WTC11 (cell line): ENCODE results near the gene RBM47. TPM values are rescaled to one million over a fixed set of nuclear protein-coding genes. Genes with fewer than 3 reads are reported as not detected.

Experiments used
- ATAC-seq: fragments of 200-7000 bp; cut with Tn5 transposase; 2 replicates; pipeline ENCODE4 v1.10.0; 2021; ENCODE audit warnings: mild to moderate bottlenecking, moderate library complexity
- CTCF ChIA-PET: fragments of 300-600 bp; sonication (Branson Sonifier 250); formaldehyde crosslinking; loops from one replicate; lab custom pipeline; 2021; ENCODE audit warnings: antibody characterized with exemption; lab: Charles Lee
- POLR2A ChIA-PET: fragments of 350-600 bp; sonication (Branson Sonifier 250); formaldehyde crosslinking; loops from one replicate; lab custom pipeline; 2021; ENCODE audit warnings: antibody characterized with exemption; lab: Charles Lee
- DNase-seq: peaks from one replicate; pipeline ENCODE4 v3.0.0; 2021; ENCODE audit warnings: low spot score
- H3K27ac Mint-ChIP-seq: 2 replicates; pipeline ENCODE4 v1.8.0; 2021; ENCODE audit warnings: mixed read lengths
- H3K27me3 Mint-ChIP-seq: 2 replicates; pipeline ENCODE4 v1.8.0; 2021; ENCODE audit warnings: low read depth, mild to moderate bottlenecking, moderate library complexity, mixed read lengths
- H3K36me3 Mint-ChIP-seq: 2 replicates; pipeline ENCODE4 v1.8.0; 2021; ENCODE audit warnings: mixed read lengths
- H3K4me1 Mint-ChIP-seq: 2 replicates; pipeline ENCODE4 v1.8.0; 2022; ENCODE audit warnings: mixed read lengths
- H3K4me3 Mint-ChIP-seq: 2 replicates; pipeline ENCODE4 v1.8.0; 2021; ENCODE audit warnings: mild to moderate bottlenecking, moderate library complexity, mixed read lengths
- H3K9me3 Mint-ChIP-seq: 2 replicates; pipeline ENCODE4 v1.8.0; 2021; ENCODE audit warnings: mixed read lengths
- EMX1 ChIP-seq: fragments of 250-450 bp; sonication (Bioruptor Pico); IDR thresholded peaks from 2 replicates; pipeline ENCODE4 v1.8.0; 2021; ENCODE audit warnings: mild to moderate bottlenecking
- FOXP1 ChIP-seq: sonication (generic); formaldehyde crosslinking; IDR thresholded peaks from 2 replicates; pipeline ENCODE4 v1.8.0; 2022; ENCODE audit warnings: missing genetic modification reagents, mild to moderate bottlenecking, moderate library complexity, borderline replicate concordance
- NFATC4 ChIP-seq: fragments of 250-450 bp; sonication (Bioruptor Pico); IDR thresholded peaks from 2 replicates; pipeline ENCODE4 v1.9.0; 2021; ENCODE audit warnings: mild to moderate bottlenecking
- NFYB ChIP-seq: sonication (generic); formaldehyde crosslinking; conservative IDR thresholded peaks from 2 replicates; pipeline ENCODE4 v1.8.0; 2022; ENCODE audit warnings: low read depth, missing genetic modification reagents
- ZBTB21 ChIP-seq: sonication (generic); formaldehyde crosslinking; IDR thresholded peaks from 2 replicates; pipeline ENCODE4 v1.8.1; 2023; ENCODE audit warnings: mild to moderate bottlenecking, missing genetic modification reagents, borderline replicate concordance
- ZSCAN18 ChIP-seq: fragments of 250-450 bp; sonication (Bioruptor Pico); IDR thresholded peaks from 2 replicates; pipeline ENCODE4 v2.1.2; 2022; ENCODE audit warnings: mild to moderate bottlenecking, moderate library complexity
- total RNA-seq: library from RNA; stranded (reverse); gene quantifications from 3 replicates; pipeline ENCODE4 v1.2.3, GENCODE V29; 2021
- TF ChIP-seq, protein P1 (sequence below): sonication (generic); formaldehyde crosslinking; IDR thresholded peaks from 2 replicates; pipeline ENCODE4 v1.8.0; 2022; ENCODE audit warnings: mild to moderate bottlenecking, missing genetic modification reagents
- TF ChIP-seq, protein P2 (sequence below): sonication (generic); formaldehyde crosslinking; conservative IDR thresholded peaks from 2 replicates; pipeline ENCODE4 v1.8.1; 2023; ENCODE audit warnings: mild to moderate bottlenecking, low read depth, missing genetic modification reagents, moderate library complexity
- TF ChIP-seq, protein P3 (sequence below): sonication (generic); formaldehyde crosslinking; IDR thresholded peaks from 2 replicates; pipeline ENCODE4 v1.8.1; 2022; ENCODE audit warnings: missing genetic modification reagents, borderline replicate concordance
- TF ChIP-seq, protein P4 (sequence below): fragments of 250-450 bp; sonication (Bioruptor Pico); conservative IDR thresholded peaks from 2 replicates; pipeline ENCODE4 v1.9.0; 2021; ENCODE audit warnings: mild to moderate bottlenecking

The RBM47 gene
- total RNA-seq, 1 experiment from 2014 or later: 97.9 TPM

DNA sequence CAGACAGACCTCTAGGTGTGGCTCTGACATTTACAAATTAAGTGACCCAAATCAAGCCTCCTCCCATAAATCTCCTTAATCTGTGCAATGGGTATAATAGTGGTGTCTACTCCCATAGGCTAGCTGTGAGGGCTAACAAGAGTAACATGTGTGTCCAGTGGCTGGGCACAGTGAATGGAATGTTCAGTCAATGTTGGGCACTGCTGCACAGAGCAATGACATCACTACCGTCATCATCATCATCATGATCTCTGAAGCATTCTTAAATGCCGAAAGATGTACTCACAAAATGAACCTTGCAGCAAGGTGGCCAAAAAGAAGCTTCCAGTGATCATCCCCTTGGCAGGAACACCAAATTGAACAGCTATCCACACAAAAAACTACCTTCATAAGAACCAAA is 251.0 kb downstream of the RBM47 start:
- POLR2A ChIA-PET: no interaction called here
- TF ChIP-seq, protein P1, sequence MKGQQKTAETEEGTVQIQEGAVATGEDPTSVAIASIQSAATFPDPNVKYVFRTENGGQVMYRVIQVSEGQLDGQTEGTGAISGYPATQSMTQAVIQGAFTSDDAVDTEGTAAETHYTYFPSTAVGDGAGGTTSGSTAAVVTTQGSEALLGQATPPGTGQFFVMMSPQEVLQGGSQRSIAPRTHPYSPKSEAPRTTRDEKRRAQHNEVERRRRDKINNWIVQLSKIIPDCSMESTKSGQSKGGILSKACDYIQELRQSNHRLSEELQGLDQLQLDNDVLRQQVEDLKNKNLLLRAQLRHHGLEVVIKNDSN (CRISPR knock-in tag): no peak
- no peak for TF ChIP-seq NFYB (CRISPR knock-in tag)
- TF ChIP-seq, protein P2, sequence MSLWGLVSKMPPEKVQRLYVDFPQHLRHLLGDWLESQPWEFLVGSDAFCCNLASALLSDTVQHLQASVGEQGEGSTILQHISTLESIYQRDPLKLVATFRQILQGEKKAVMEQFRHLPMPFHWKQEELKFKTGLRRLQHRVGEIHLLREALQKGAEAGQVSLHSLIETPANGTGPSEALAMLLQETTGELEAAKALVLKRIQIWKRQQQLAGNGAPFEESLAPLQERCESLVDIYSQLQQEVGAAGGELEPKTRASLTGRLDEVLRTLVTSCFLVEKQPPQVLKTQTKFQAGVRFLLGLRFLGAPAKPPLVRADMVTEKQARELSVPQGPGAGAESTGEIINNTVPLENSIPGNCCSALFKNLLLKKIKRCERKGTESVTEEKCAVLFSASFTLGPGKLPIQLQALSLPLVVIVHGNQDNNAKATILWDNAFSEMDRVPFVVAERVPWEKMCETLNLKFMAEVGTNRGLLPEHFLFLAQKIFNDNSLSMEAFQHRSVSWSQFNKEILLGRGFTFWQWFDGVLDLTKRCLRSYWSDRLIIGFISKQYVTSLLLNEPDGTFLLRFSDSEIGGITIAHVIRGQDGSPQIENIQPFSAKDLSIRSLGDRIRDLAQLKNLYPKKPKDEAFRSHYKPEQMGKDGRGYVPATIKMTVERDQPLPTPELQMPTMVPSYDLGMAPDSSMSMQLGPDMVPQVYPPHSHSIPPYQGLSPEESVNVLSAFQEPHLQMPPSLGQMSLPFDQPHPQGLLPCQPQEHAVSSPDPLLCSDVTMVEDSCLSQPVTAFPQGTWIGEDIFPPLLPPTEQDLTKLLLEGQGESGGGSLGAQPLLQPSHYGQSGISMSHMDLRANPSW (CRISPR knock-in tag): no peak
- TF ChIP-seq, protein P3, sequence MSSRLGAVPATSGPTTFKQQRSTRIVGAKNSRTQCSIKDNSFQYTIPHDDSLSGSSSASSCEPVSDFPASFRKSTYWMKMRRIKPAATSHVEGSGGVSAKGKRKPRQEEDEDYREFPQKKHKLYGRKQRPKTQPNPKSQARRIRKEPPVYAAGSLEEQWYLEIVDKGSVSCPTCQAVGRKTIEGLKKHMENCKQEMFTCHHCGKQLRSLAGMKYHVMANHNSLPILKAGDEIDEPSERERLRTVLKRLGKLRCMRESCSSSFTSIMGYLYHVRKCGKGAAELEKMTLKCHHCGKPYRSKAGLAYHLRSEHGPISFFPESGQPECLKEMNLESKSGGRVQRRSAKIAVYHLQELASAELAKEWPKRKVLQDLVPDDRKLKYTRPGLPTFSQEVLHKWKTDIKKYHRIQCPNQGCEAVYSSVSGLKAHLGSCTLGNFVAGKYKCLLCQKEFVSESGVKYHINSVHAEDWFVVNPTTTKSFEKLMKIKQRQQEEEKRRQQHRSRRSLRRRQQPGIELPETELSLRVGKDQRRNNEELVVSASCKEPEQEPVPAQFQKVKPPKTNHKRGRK (CRISPR knock-in tag): no peak
- TF ChIP-seq, protein P4, sequence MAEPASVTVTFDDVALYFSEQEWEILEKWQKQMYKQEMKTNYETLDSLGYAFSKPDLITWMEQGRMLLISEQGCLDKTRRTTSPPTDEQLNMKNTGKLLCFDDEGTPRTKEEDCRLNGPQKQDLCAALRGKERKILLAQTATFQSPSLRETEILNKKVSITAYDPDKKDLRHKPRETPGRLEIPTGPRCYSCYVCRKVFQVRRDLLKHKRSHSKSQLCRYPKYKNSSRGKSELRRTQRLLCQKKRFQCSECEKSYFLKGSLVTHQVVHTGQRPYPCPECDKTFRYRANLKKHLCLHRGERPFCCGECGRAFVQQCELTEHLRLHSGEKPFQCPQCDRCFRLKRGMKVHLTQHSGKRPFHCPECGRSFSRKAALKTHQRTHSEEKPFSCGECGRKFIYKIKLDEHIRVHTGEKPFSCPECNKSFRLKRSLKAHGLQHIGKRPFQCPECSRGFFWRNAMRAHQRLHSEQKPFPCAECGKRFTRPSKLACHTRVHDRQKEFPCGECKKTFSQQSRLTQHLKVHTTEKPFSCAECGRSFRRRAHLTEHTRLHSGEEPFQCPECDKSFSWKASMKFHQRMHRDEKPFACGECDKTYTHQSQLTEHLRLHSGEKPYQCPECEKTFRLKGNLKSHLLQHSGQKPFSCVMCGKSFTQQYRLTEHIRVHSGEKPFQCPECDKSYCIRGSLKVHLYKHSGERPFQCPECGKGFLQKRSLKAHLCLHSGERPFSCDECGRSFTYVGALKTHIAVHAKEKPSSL (CRISPR knock-in tag): no peak
- TF ChIP-seq, all 79 proteins: peak for 0
- Mint-ChIP-seq H3K36me3 (no peaks in the 10 kb centered on the region), H3K27me3 (peaks cover 3% of the 10 kb centered on the region; the same call in 1 of the 2 replicates), H3K9me3 (no peaks in the 10 kb centered on the region), H3K4me1 (peaks cover 11% of the 10 kb centered on the region), H3K27ac (no peak overlapping the region), H3K4me3 (no peak overlapping the region)
- DNase-seq (no peak), ATAC-seq (no peak)
- CTCF ChIA-PET: interaction anchor here (1.8 kb wide), 1 partner anchor 61 kb away, joined by 5 read pairs; no protein-coding TSS in a partner anchor

- Mint-ChIP-seq H3K27ac (no peak overlapping the region), H3K9me3 (no peaks in the 10 kb centered on the region), H3K27me3 (peaks cover 3% of the 10 kb centered on the region; the same call in 1 of the 2 replicates), H3K36me3 (no peaks in the 10 kb centered on the region), H3K4me3 (no peak overlapping the region), H3K4me1 (peaks cover 11% of the 10 kb centered on the region)
- ATAC-seq (no peak), DNase-seq (no peak)
- POLR2A ChIA-PET: no interaction called here
- CTCF ChIA-PET: interaction anchor here (1.8 kb wide), 1 partner anchor 61 kb away, joined by 5 read pairs; no protein-coding TSS in a partner anchor
- TF ChIP-seq, protein P3 (CRISPR knock-in tag): no peak
- TF ChIP-seq NFATC4 (CRISPR knock-in tag) (no peak), EMX1 (no peak), ZSCAN18 (CRISPR knock-in tag) (no peak), FOXP1 (CRISPR knock-in tag) (no peak), ZBTB21 (CRISPR knock-in tag) (no peak)
Observed at GRCh38 chr4:40377512-40378365, 251.9 kb downstream of the RBM47 start.
